ENCODE data around the gene SULT1A3.
"Not testable (repeated sequence)": the region's sequence is repeated elsewhere in the genome, so short reads cannot be mapped to it uniquely, and the experiment has no call there.

The SULT1A3 gene

GRCh38 chr16:30199049-30199448, at the start of gene SULT1A3:
SULT1A3 (plus strand) TSS chr16:30199255; CDS start chr16:30200729, 1,474 bp downstream.
- DNase-seq, result not testable (repeated sequence)

- DNase-seq, result no peak
Measured at GRCh38 chr16:30151091-30151490, 48.0 kb upstream of the SULT1A3 start.

GRCh38 chr16:30152517-30152916, 46.5 kb upstream of the SULT1A3 start:
- no peak for DNase-seq

- no peak for DNase-seq
Measured at GRCh38 chr16:30155188-30155587, 43.9 kb upstream of the SULT1A3 start.

GRCh38 chr16:30157214-30157613, 41.8 kb upstream of the SULT1A3 start:
- no peak for DNase-seq

GRCh38 chr16:30163538-30163937, 35.5 kb upstream of the SULT1A3 start:
- no peak for DNase-seq

GRCh38 chr16:30166202-30166902, 32.7 kb upstream of the SULT1A3 start:
- no peak for DNase-seq

GRCh38 chr16:30168746-30169145, 30.3 kb upstream of the SULT1A3 start:
- DNase-seq, result not testable (repeated sequence)

GRCh38 chr16:30169416-30169815, 29.6 kb upstream of the SULT1A3 start:
- DNase-seq, result not testable (repeated sequence)

- not testable (repeated sequence) for DNase-seq
Measured at GRCh38 chr16:30170145-30170544, 28.9 kb upstream of the SULT1A3 start.

- DNase-seq, result no peak
Measured at GRCh38 chr16:30173054-30173453, 26.0 kb upstream of the SULT1A3 start.

- DNase-seq, result not testable (repeated sequence)
Measured at GRCh38 chr16:30176876-30177275, 22.2 kb upstream of the SULT1A3 start.

GRCh38 chr16:30179195-30179594, 19.9 kb upstream of the SULT1A3 start:
- DNase-seq, result no peak

- DNase-seq, result no peak
Measured at GRCh38 chr16:30179931-30180330, 19.1 kb upstream of the SULT1A3 start.

GRCh38 chr16:30180741-30181140, 18.3 kb upstream of the SULT1A3 start:
- DNase-seq, result no peak

GRCh38 chr16:30183233-30184095, 15.6 kb upstream of the SULT1A3 start, which contains the start of gene CORO1A:
CORO1A (plus strand) TSS chr16:30183602; CDS start chr16:30185210, 1,608 bp downstream.
- DNase-seq, result peak in 1 of 2 experiments; percentile 59

GRCh38 chr16:30184096-30184890, 14.8 kb upstream of the SULT1A3 start:
- no peak for DNase-seq

- DNase-seq, result no peak
Measured at GRCh38 chr16:30184891-30185682, 14.0 kb upstream of the SULT1A3 start.

- no peak for DNase-seq
Measured at GRCh38 chr16:30185683-30186421, 13.2 kb upstream of the SULT1A3 start.

- DNase-seq, result no peak
Measured at GRCh38 chr16:30186444-30186781, 12.6 kb upstream of the SULT1A3 start.

GRCh38 chr16:30186782-30187555, 12.1 kb upstream of the SULT1A3 start:
- DNase-seq, result no peak
